H1 (cell line): ENCODE results near the gene HMOX2. TPM values are rescaled to one million over a fixed set of nuclear protein-coding genes. Genes with fewer than 3 reads are reported as not detected.

Experiments used
- ASH2L ChIP-seq: fragments of 200-600, 300-600 bp; sonication (generic); IDR thresholded peaks from one replicate; pipeline ENCODE4 v1.7.1; 2017; ENCODE audit warnings: low read length
- ATF3 ChIP-seq: IDR thresholded peaks from 2 replicates; pipeline ENCODE4 v1.6.1; 2011; ENCODE audit warnings: low read depth, mild to moderate bottlenecking, low read length; ENCODE audit not compliant: insufficient read depth
- BRCA1 ChIP-seq: IDR thresholded peaks from 2 replicates; pipeline ENCODE4 v1.6.1; 2012; ENCODE audit warnings: low read depth, low read length, improper control_type of control experiment
- CBX5 ChIP-seq: fragments of 300-800, 300-1000 bp; sonication (generic); IDR thresholded peaks from 2 replicates; pipeline ENCODE4 v1.7.1; 2016; ENCODE audit warnings: antibody characterized with exemption, low read length, low read depth
- CHD1 ChIP-seq: IDR thresholded peaks from 2 replicates; pipeline ENCODE4 v1.6.1; 2012; ENCODE audit warnings: low read depth, low read length, improper control_type of control experiment
- CTBP2 ChIP-seq: IDR thresholded peaks from 2 replicates; pipeline ENCODE4 v1.7.0; 2011; ENCODE audit warnings: borderline replicate concordance, mild to moderate bottlenecking, moderate library complexity, mixed read lengths, low read length; ENCODE audit not compliant: insufficient read depth, insufficient read length
- EGR1 ChIP-seq: IDR thresholded peaks from 2 replicates; pipeline ENCODE4 v1.6.1; 2011; ENCODE audit warnings: low read depth, low read length, borderline replicate concordance
- JUN ChIP-seq: IDR thresholded peaks from 2 replicates; pipeline ENCODE4 v1.6.1; 2011; ENCODE audit warnings: low read depth, mild to moderate bottlenecking, improper control_type of control experiment, low read length
- KDM4A ChIP-seq: IDR thresholded peaks from one replicate; pipeline ENCODE4 v1.7.1; 2012; ENCODE audit warnings: low read depth, mild to moderate bottlenecking, moderate library complexity, low read length, inconsistent platforms; ENCODE audit not compliant: severe bottlenecking
- KDM5A ChIP-seq: fragments of 200-600 bp; IDR thresholded peaks from 2 replicates; pipeline ENCODE4 v1.7.1; 2012; ENCODE audit warnings: mild to moderate bottlenecking, low read length, inconsistent platforms, mixed read lengths
- NRF1 ChIP-seq: IDR thresholded peaks from 2 replicates; pipeline ENCODE4 v1.6.1; 2011; ENCODE audit warnings: mild to moderate bottlenecking, low read depth, low read length, improper control_type of control experiment
- PHF8 ChIP-seq: fragments of 200-600 bp; sonication (generic); conservative IDR thresholded peaks from 2 replicates; pipeline ENCODE4 v1.7.1; 2012; ENCODE audit warnings: low read depth, mild to moderate bottlenecking, inconsistent platforms, low read length, moderate library complexity
- POLR2A ChIP-seq, 2 experiments: IDR thresholded peaks; 1 replicate in 1 of 2; 2 replicates in 1 of 2; pipeline ENCODE4 v1.6.1; 2011; ENCODE audit warnings: low read depth in 2 of 2, low read length in 2 of 2, mild to moderate bottlenecking in 2 of 2; ENCODE audit errors: control extremely low read depth in 1 of 2
- SIN3A ChIP-seq, 2 experiments: IDR thresholded peaks in 1 of 2; conservative IDR thresholded peaks in 1 of 2; 2 replicates each; pipeline ENCODE4 v1.6.1; 2011 to 2012; ENCODE audit warnings: low read length in 2 of 2, improper control_type of control experiment in 1 of 2, low read depth in 1 of 2, mild to moderate bottlenecking in 1 of 2
- SP1 ChIP-seq: IDR thresholded peaks from 2 replicates; pipeline ENCODE4 v1.6.1; 2011; ENCODE audit warnings: low read depth, low read length
- TAF1 ChIP-seq: IDR thresholded peaks from 2 replicates; pipeline ENCODE4 v1.6.1; 2011; ENCODE audit warnings: mild to moderate bottlenecking, low read depth, low read length
- YY1 ChIP-seq: IDR thresholded peaks from 2 replicates; pipeline ENCODE4 v1.6.1; 2011; ENCODE audit warnings: low read depth, mild to moderate bottlenecking, low read length
- ZNF274 ChIP-seq: IDR thresholded peaks from 2 replicates; pipeline ENCODE4 v1.7.0; 2012; ENCODE audit warnings: low read length, borderline replicate concordance; ENCODE audit errors: extremely low read depth
- polyA plus RNA-seq, 7 experiments: library from polyadenylated mRNA; depleted of rRNA in 3 of 7; stranded (reverse) in 5 of 7; unstranded in 2 of 7; fragments of >200 nt in 5 of 7; fragments of 200-250 nt in 2 of 7; gene quantifications; 1 replicate in 5 of 7; 2 replicates in 1 of 7; 4 replicates in 1 of 7; pipeline versions ENCODE4 v1.2.1 to v1.2.3, GENCODE V29; 2011 to 2013; ENCODE audit warnings: missing spikeins in 2 of 7, mixed read lengths in 2 of 7
- total RNA-seq: library from RNA; stranded (reverse); fragmentation: NEBNext Ultra II Directional; extraction: Animal tissue kit (Norgen Biotek cat#: 25700); gene quantifications from 2 replicates; pipeline ENCODE4 v1.2.1, GENCODE V29; 2021

Gene HMOX2
- total and polyA plus RNA-seq, 2 of the 8 experiments (the other 6 are each of a cell fraction or from before 2014, with no cell fraction given) = 36.5 to 48.4 TPM

GRCh38 chr16:4537376-4538343 is 61.5 kb downstream of the HMOX2 start (continued):
- TF ChIP-seq PHF8 (peak; percentile 51; the same call in 1 of the 2 replicates), ATF3 (peak; percentile 71; the same call in 1 of the 2 replicates), CTBP2 (peak; percentile 50), KDM4A (peak; percentile 60), POLR2A (IDR thresholded peaks at IDR 0.05; ENCODE audit: control extremely low read depth in 1 of 2, low read depth in 2 of 2, low read length in 2 of 2) (peak in 1 of 2 experiments; percentile 20; a peak in 1 of 3 replicates), KDM5A (no peak), ASH2L (peak; percentile 49), BRCA1 (no peak), EGR1 (no peak), CBX5 (no peak), CHD1 (no peak), YY1 (peak; percentile 12; the same call in 1 of the 2 replicates), SP1 (no peak), JUN (no peak), NRF1 (no peak), ZNF274 (no peak), SIN3A (conservative IDR thresholded peaks at IDR 0.05 in 1 of 2, IDR thresholded peaks at IDR 0.05 in 1 of 2; ENCODE audit: low read depth in 1 of 2, low read length in 2 of 2) (no peak), TAF1 (0 out of 2 replicates have a peak, but pooled peaks have one; percentile 31)
